Endothelial cell of umbilical vein (primary cell): Measurements from ENCODE around the gene DDX53. TPM values are rescaled to one million over a fixed set of nuclear protein-coding genes. Genes with fewer than 3 reads are reported as not detected.

ENCODE experiments used
- BruUV-seq: library from RNA; stranded (reverse); fragments of 400-500 nt; replicated peaks from 2 replicates; lab custom pipeline; 2021; lab: Mats Ljungman, UMichigan
- CTCF ChIA-PET: fragments of 300-600, 350-600 bp; sonication (Branson Sonifier 250); formaldehyde crosslinking; loops from one replicate; lab custom pipeline; 2021; ENCODE audit warnings: antibody characterized with exemption, inconsistent platforms; lab: Charles Lee
- POLR2A ChIA-PET: fragments of 300-600, 350-600 bp; sonication (Branson Sonifier 250); formaldehyde crosslinking; loops from one replicate; lab custom pipeline; 2021; ENCODE audit warnings: antibody characterized with exemption, inconsistent platforms; lab: Charles Lee
- DNase-seq: peaks from one replicate; pipeline ENCODE4 v3.0.0-alpha.2; 2011; ENCODE audit warnings: low read depth, low spot score
- FAIRE-seq: peaks from 2 replicates; lab custom pipeline; 2011; peaks lifted over from hg19 to GRCh38; lab: Jason Lieb, UNC
- H2AFZ ChIP-seq: 2 replicates; pipeline ENCODE4 v1.6.0; 2012; ENCODE audit warnings: low read depth, low read length, control low read depth, inconsistent platforms
- H3K27ac ChIP-seq: 2 replicates; pipeline ENCODE4 v1.5.1; 2011; ENCODE audit warnings: low read depth, mild to moderate bottlenecking, control low read depth, low read length, moderate library complexity; ENCODE audit not compliant: insufficient read depth
- H3K27me3 ChIP-seq, 2 experiments: 2 replicates each; pipeline versions ENCODE4 v1.6.0 to v1.6.1; 2011; ENCODE audit warnings: low read length in 2 of 2, mixed read lengths in 1 of 2; ENCODE audit not compliant: control insufficient read depth in 2 of 2, insufficient read depth in 2 of 2
- H3K36me3 ChIP-seq, 2 experiments: 2 replicates in 1 of 2; 3 replicates in 1 of 2; pipeline ENCODE4 v1.5.1; 2011; ENCODE audit warnings: low read length in 2 of 2, mild to moderate bottlenecking in 1 of 2, moderate library complexity in 1 of 2; ENCODE audit not compliant: control insufficient read depth in 2 of 2, insufficient read depth in 2 of 2; ENCODE audit errors: extremely low read depth in 1 of 2
- H3K4me1 ChIP-seq: 3 replicates; pipeline ENCODE4 v1.5.1; 2011; ENCODE audit warnings: mild to moderate bottlenecking, low read length; ENCODE audit not compliant: control insufficient read depth, insufficient read depth; ENCODE audit errors: extremely low read depth
- H3K4me2 ChIP-seq: 2 replicates; pipeline ENCODE4 v1.6.1; 2011; ENCODE audit warnings: low read length, control low read depth, mixed read lengths; ENCODE audit not compliant: insufficient read depth
- H3K4me3 ChIP-seq, 3 experiments: fragments of 200-600 bp in 1 of 3; sonication (generic), shearing (Covaris generic) in 1 of 3; replicated peaks in 1 of 3; 2 replicates each; pipeline ENCODE4 v1.5.1; 2011 to 2016; ENCODE audit warnings: control low read depth in 3 of 3, low read length in 3 of 3, mild to moderate bottlenecking in 2 of 3, inconsistent platforms in 1 of 3, low read depth in 1 of 3, moderate library complexity in 1 of 3; ENCODE audit not compliant: insufficient read depth in 1 of 3
- H3K79me2 ChIP-seq: 2 replicates; pipeline ENCODE4 v1.6.0; 2012; ENCODE audit warnings: low read length, inconsistent platforms; ENCODE audit not compliant: control insufficient read depth, insufficient read depth
- H3K9ac ChIP-seq: replicated peaks from 2 replicates; pipeline ENCODE3; 2011; ENCODE audit warnings: low read length, control low read depth; ENCODE audit not compliant: insufficient read depth; ENCODE audit errors: extremely low read depth
- H3K9me1 ChIP-seq: replicated peaks from 3 replicates; pipeline ENCODE4 v1.6.0; 2011; ENCODE audit warnings: mild to moderate bottlenecking, low read length; ENCODE audit not compliant: control insufficient read depth, insufficient read depth; ENCODE audit errors: extremely low read depth
- H3K9me3 ChIP-seq: replicated peaks from 2 replicates; pipeline ENCODE4 v1.5.1; 2012; ENCODE audit warnings: low read length, inconsistent platforms; ENCODE audit not compliant: control insufficient read depth, insufficient read depth
- H4K20me1 ChIP-seq: replicated peaks from 2 replicates; pipeline ENCODE3; 2011; ENCODE audit warnings: mild to moderate bottlenecking, low read length; ENCODE audit not compliant: control insufficient read depth, insufficient read depth; ENCODE audit errors: extremely low read depth
- CTCF ChIP-seq, 2 donors: IDR thresholded peaks; 1 replicate in 1 of 2; 2 replicates in 1 of 2; pipeline ENCODE4 v1.5.1; 2011; ENCODE audit warnings: low read length in 2 of 2, mild to moderate bottlenecking in 2 of 2, moderate library complexity in 2 of 2, control low read depth in 1 of 2, inconsistent platforms in 1 of 2, low read depth in 1 of 2; ENCODE audit not compliant: insufficient read depth in 1 of 2; ENCODE audit errors: extremely low read depth in 1 of 2
- EZH2 ChIP-seq: IDR thresholded peaks from 2 replicates; pipeline ENCODE4 v1.6.1; 2012; ENCODE audit warnings: borderline replicate concordance, low read depth, mild to moderate bottlenecking, moderate library complexity, low read length, inconsistent platforms; ENCODE audit not compliant: severe bottlenecking
- FOS ChIP-seq: IDR thresholded peaks from 2 replicates; pipeline ENCODE4 v1.6.1; 2011; ENCODE audit warnings: mild to moderate bottlenecking, low read length, moderate library complexity, borderline replicate concordance; ENCODE audit not compliant: insufficient read depth
- GATA2 ChIP-seq: IDR thresholded peaks from 2 replicates; pipeline ENCODE4 v1.7.0; 2011; ENCODE audit warnings: low read depth, mild to moderate bottlenecking, moderate library complexity, mixed read lengths, low read length; ENCODE audit not compliant: insufficient read length, insufficient read depth
- JUN ChIP-seq: IDR thresholded peaks from 2 replicates; pipeline ENCODE4 v1.6.1; 2011; ENCODE audit warnings: borderline replicate concordance, low read depth; ENCODE audit not compliant: insufficient read length, insufficient read depth
- MAX ChIP-seq: IDR thresholded peaks from 2 replicates; pipeline ENCODE4 v1.6.1; 2011; ENCODE audit not compliant: insufficient read depth, insufficient read length
- MYC ChIP-seq: IDR thresholded peaks from one replicate; pipeline ENCODE4 v1.6.1; 2011; ENCODE audit warnings: mild to moderate bottlenecking, low read depth, low read length
- POLR2A ChIP-seq: IDR thresholded peaks from 2 replicates; pipeline ENCODE4 v1.6.1; 2012; ENCODE audit warnings: low read depth, mild to moderate bottlenecking, control low read depth, low read length
- POLR2AphosphoS5 ChIP-seq: IDR thresholded peaks from 2 replicates; pipeline ENCODE4 v1.6.1; 2012; ENCODE audit warnings: low read depth, mild to moderate bottlenecking, control low read depth, low read length, moderate library complexity; ENCODE audit not compliant: insufficient read depth
- dilution Hi-C: fragments of 300-500 bp; cut with MboI; formaldehyde crosslinking; loops from one replicate; pipeline ENCODE4 v1.15.0; 2019; ENCODE audit warnings: low sequenced_read_pairs; ENCODE audit not compliant: extremely low pct_ligation_motif_present
- intact Hi-C: fragments of 100-400 bp; cut with micrococcal nuclease; formaldehyde crosslinking; loops from one replicate; pipeline ENCODE4 v1.10.0; 2022
- polyA plus RNA-seq, 4 experiments: library from polyadenylated mRNA; depleted of rRNA in 3 of 4; stranded (reverse) in 3 of 4; unstranded in 1 of 4; fragments of >200 nt; gene quantifications; 2 replicates each; pipeline versions ENCODE4 v1.2.1 to v1.2.3, GENCODE V29; 2011 to 2012; ENCODE audit warnings: missing spikeins in 1 of 4
- total RNA-seq: library from RNA; stranded (reverse); gene quantifications from 2 replicates; pipeline ENCODE4 v1.2.3, GENCODE V29; 2021

DDX53 gene
- total and polyA plus RNA-seq, 2 donors (not counting 3 experiments of a cell fraction or from before 2014, with no cell fraction given) = not detected

- dilution Hi-C loops = no loop called here
- BruUV-seq = no TSS peak
- no peak for FAIRE-seq
These were observed 28.9 kb upstream of the DDX53 start for GRCh38 chrX:22970861-22971260.

GRCh38 chrX:22974616-22975015 is 25.1 kb upstream of the DDX53 start:
- ChIA-PET POLR2A (no interaction called here), CTCF (no interaction called here)
- no peak for DNase-seq
- Histone ChIP-seq H3K9me3 (no peaks in the 10 kb centered on the region), H3K36me3 (no peaks in the 10 kb centered on the region), H3K4me1 (no peaks in the 10 kb centered on the region), H3K27me3 (no peaks in the 10 kb centered on the region), H2AFZ (no peak overlapping the region), H4K20me1 (no peaks in the 10 kb centered on the region), H3K4me2 (no peak overlapping the region), H3K9me1 (no peaks in the 10 kb centered on the region), H3K9ac (no peak overlapping the region), H3K79me2 (no peaks in the 10 kb centered on the region), H3K27ac (no peak overlapping the region), H3K4me3 (no peak overlapping the region)
- BruUV-seq = no TSS peak
- intact Hi-C loops = no loop called here
- dilution Hi-C loops = no loop called here
- no peak for FAIRE-seq
- TF ChIP-seq GATA2 (no peak), JUN (no peak), FOS (no peak), POLR2AphosphoS5 (no peak), CTCF (IDR thresholded peaks at IDR 0.05; ENCODE audit: extremely low read depth in 1 of 2, insufficient read depth in 1 of 2, low read depth in 1 of 2, low read length in 2 of 2) (no peak), MYC (no peak), POLR2A (no peak), MAX (no peak), EZH2 (no peak)

More at GRCh38 chrX:22970861-22971260, 28.9 kb upstream of the DDX53 start:
- H3K4me2 ChIP-seq = no peak overlapping the region
- no peaks in the 10 kb centered on the region for H3K4me1 ChIP-seq
- CTCF ChIA-PET = no interaction called here
- TF ChIP-seq FOS = no peak
- no peak for TF ChIP-seq POLR2AphosphoS5
- H3K79me2 ChIP-seq = no peaks in the 10 kb centered on the region
- no peaks in the 10 kb centered on the region for H3K9me3 ChIP-seq
- no peak overlapping the region for H2AFZ ChIP-seq
- no peaks in the 10 kb centered on the region for H3K36me3 ChIP-seq
- no peak overlapping the region for H3K27ac ChIP-seq
- H3K9ac ChIP-seq = no peak overlapping the region
- intact Hi-C loops = no loop called here
- no peaks in the 10 kb centered on the region for H3K9me1 ChIP-seq
- POLR2A ChIA-PET = no interaction called here
- H3K4me3 ChIP-seq = no peak overlapping the region
- DNase-seq = no peak
- H3K27me3 ChIP-seq = no peaks in the 10 kb centered on the region
- H4K20me1 ChIP-seq = no peaks in the 10 kb centered on the region
